ENCODE results near the gene PSMC3.

PSMC3 gene

GRCh38 chr11:47394050-47394321, 32.3 kb downstream of the PSMC3 start:
- no peak for DNase-seq (ENCODE audit: low spot score)

- no peak for DNase-seq (ENCODE audit: low spot score)
Observed at GRCh38 chr11:47393163-47394049, 32.8 kb downstream of the PSMC3 start.

- no peak for DNase-seq (ENCODE audit: low spot score)
Observed at GRCh38 chr11:47392546-47393162, 33.6 kb downstream of the PSMC3 start.

GRCh38 chr11:47391711-47392432, 34.4 kb downstream of the PSMC3 start:
- DNase-seq (ENCODE audit: low spot score), result no peak

GRCh38 chr11:47391077-47391583, 35.1 kb downstream of the PSMC3 start:
- DNase-seq (ENCODE audit: low spot score), result no peak

GRCh38 chr11:47390422-47390760, 35.8 kb downstream of the PSMC3 start:
- DNase-seq (ENCODE audit: low spot score), result no peak

- no peak for DNase-seq (ENCODE audit: low spot score)
Observed at GRCh38 chr11:47389577-47390421, 36.4 kb downstream of the PSMC3 start.

GRCh38 chr11:47388697-47389576, 37.3 kb downstream of the PSMC3 start:
- no peak for DNase-seq (ENCODE audit: low spot score)

- no peak for DNase-seq (ENCODE audit: low spot score)
Observed at GRCh38 chr11:47387944-47388696, 38.1 kb downstream of the PSMC3 start.

- DNase-seq (ENCODE audit: low spot score), result no peak
Observed at GRCh38 chr11:47384498-47384897, 41.7 kb downstream of the PSMC3 start.

- DNase-seq (ENCODE audit: low spot score), result no peak
Observed at GRCh38 chr11:47383071-47383470, 43.2 kb downstream of the PSMC3 start.

- DNase-seq (ENCODE audit: low spot score), result no peak
Observed at GRCh38 chr11:47380078-47380477, 46.2 kb downstream of the PSMC3 start.

GRCh38 chr11:47379317-47379716, 46.9 kb downstream of the PSMC3 start:
- DNase-seq (ENCODE audit: low spot score), result no peak

GRCh38 chr11:47378836-47379170, 47.4 kb downstream of the PSMC3 start:
- DNase-seq (ENCODE audit: low spot score), result no peak

- DNase-seq (ENCODE audit: low spot score), result peak; percentile 10
Observed at GRCh38 chr11:47378010-47378835, 48.0 kb downstream of the PSMC3 start, which contains the start of gene SPI1. Gene SPI1 (minus strand): TSS chr11:47378547. CDS start chr11:47378353, 194 bp downstream.

GRCh38 chr11:47377571-47378009, 48.6 kb downstream of the PSMC3 start:
- no peak for DNase-seq (ENCODE audit: low spot score)

GRCh38 chr11:47376525-47377371, 49.5 kb downstream of the PSMC3 start:
- DNase-seq (ENCODE audit: low spot score), result no peak

GRCh38 chr11:47376107-47376524, 50.1 kb downstream of the PSMC3 start:
- no peak for DNase-seq (ENCODE audit: low spot score)

Data from CD4-positive, alpha-beta T cell treated with Interleukin-15 for 4 hours (primary cell).